Measurements from ENCODE around the gene PGGT1B. TPM values are rescaled to one million over a fixed set of nuclear protein-coding genes. Genes with fewer than 3 reads are reported as not detected.

PGGT1B gene
- total RNA-seq, 1 donor from 2014 or later = 7.2 TPM

- no peak for DNase-seq (ENCODE audit: low read depth)
- no peaks in the 10 kb centered on the region for H3K36me3 ChIP-seq (ENCODE audit: control insufficient read depth, insufficient read depth, low read length)
- H3K27me3 ChIP-seq (ENCODE audit: control insufficient read depth, insufficient read depth, low read length) = no peaks in the 10 kb centered on the region
- H3K4me3 ChIP-seq (ENCODE audit: low read depth, low read length) = no peak overlapping the region
- TF ChIP-seq, protein P1, sequence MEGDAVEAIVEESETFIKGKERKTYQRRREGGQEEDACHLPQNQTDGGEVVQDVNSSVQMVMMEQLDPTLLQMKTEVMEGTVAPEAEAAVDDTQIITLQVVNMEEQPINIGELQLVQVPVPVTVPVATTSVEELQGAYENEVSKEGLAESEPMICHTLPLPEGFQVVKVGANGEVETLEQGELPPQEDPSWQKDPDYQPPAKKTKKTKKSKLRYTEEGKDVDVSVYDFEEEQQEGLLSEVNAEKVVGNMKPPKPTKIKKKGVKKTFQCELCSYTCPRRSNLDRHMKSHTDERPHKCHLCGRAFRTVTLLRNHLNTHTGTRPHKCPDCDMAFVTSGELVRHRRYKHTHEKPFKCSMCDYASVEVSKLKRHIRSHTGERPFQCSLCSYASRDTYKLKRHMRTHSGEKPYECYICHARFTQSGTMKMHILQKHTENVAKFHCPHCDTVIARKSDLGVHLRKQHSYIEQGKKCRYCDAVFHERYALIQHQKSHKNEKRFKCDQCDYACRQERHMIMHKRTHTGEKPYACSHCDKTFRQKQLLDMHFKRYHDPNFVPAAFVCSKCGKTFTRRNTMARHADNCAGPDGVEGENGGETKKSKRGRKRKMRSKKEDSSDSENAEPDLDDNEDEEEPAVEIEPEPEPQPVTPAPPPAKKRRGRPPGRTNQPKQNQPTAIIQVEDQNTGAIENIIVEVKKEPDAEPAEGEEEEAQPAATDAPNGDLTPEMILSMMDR (IDR thresholded peaks at IDR 0.05; ENCODE audit: insufficient read depth, low read length, poor library complexity, severe bottlenecking) = no peak
Measured at GRCh38 chr5:115289104-115289503, 26.4 kb upstream of the PGGT1B start.

DNA sequence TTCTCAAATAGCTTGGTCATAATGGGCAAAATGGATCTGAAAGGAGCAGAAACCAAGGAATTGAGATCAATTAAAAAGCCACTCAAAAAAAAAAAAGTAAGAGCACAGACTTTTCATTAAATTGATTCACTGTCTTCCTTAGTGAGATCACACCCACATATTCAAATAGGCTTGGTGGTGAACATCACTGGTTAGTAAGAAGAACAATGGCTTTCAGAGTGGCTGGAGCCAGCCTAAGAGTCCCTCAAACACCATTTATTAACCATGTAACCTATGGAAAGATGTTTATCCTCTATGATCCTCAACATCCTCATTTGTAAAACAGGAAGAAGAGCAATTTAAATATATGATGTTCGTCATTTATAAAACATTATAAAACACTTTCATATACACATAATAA lies 21.3 kb upstream of the PGGT1B start:
- TF ChIP-seq, protein P1 (IDR thresholded peaks at IDR 0.05; ENCODE audit: insufficient read depth, low read length, poor library complexity, severe bottlenecking) = no peak
- Histone ChIP-seq H3K27me3 (ENCODE audit: control insufficient read depth, insufficient read depth, low read length) (no peaks in the 10 kb centered on the region), H3K4me3 (ENCODE audit: low read depth, low read length) (no peak overlapping the region), H3K36me3 (ENCODE audit: control insufficient read depth, insufficient read depth, low read length) (no peaks in the 10 kb centered on the region)
- no peak for DNase-seq (ENCODE audit: low read depth)

DNA sequence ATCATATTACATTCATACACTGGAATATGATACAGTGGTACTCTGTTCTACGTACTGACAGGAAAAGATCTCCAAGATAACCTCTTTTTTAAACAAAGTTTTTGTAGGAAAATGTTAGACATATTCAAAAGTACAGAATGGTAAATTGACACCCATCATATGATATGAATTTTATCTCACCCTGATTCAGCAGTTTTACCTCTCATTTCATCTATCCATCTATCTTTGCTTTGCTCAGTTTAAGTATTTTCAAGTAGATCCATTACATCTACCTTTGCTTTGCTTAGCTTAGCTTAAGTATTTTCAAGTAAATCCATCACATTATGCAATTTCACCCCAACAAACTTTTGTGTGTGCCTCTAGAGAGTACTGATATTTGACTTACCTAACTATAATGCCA lies 19.5 kb upstream of the PGGT1B start:
- H3K36me3 ChIP-seq (ENCODE audit: control insufficient read depth, insufficient read depth, low read length) = no peaks in the 10 kb centered on the region
- TF ChIP-seq, protein P1 (IDR thresholded peaks at IDR 0.05; ENCODE audit: insufficient read depth, low read length, poor library complexity, severe bottlenecking) = no peak
- no peaks in the 10 kb centered on the region for H3K27me3 ChIP-seq (ENCODE audit: control insufficient read depth, insufficient read depth, low read length)
- no peak for DNase-seq (ENCODE audit: low read depth)
- no peak overlapping the region for H3K4me3 ChIP-seq (ENCODE audit: low read depth, low read length)

GRCh38 chr5:115274584-115274983 lies 11.9 kb upstream of the PGGT1B start:
- TF ChIP-seq, protein P1 (IDR thresholded peaks at IDR 0.05; ENCODE audit: insufficient read depth, low read length, poor library complexity, severe bottlenecking) = no peak
- no peak for DNase-seq (ENCODE audit: low read depth)
- H3K27me3 ChIP-seq (ENCODE audit: control insufficient read depth, insufficient read depth, low read length) = no peaks in the 10 kb centered on the region
- no peaks in the 10 kb centered on the region for H3K36me3 ChIP-seq (ENCODE audit: control insufficient read depth, insufficient read depth, low read length)
- no peak overlapping the region for H3K4me3 ChIP-seq (ENCODE audit: low read depth, low read length)

DNA sequence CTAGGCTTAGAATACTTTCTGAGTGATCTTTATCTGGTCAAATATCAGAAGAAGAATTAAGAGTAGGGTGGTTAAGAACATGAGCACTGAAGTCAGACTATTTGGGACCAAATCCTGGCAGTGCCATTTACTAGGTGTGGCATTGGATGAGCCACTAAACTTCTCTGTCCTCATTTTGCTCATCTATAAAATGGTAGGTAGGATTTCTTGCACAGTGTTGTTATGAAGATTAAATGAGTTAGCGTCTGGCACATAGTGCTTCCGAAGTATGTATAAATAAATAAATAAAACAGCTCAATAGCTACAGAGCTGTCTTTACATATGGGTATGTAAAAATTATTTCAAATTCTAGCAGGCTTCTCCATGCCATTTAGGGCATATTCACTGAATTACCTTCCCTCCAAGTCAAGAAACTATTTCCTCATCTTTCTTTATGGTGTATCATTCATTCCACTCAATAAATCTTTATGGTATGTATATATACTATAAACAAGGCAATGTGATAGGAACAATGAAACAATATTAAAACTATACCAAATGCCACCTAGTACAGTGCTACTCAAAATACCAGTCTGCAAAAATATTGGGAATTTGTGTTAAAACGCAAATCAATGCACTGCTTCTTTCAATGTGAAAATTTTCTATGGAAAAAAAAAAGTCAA lies 9.8 kb upstream of the PGGT1B start:
- DNase-seq (ENCODE audit: low read depth) = no peak

More for the DNA sequence above, 9.8 kb upstream of the PGGT1B start:
- Histone ChIP-seq H3K4me3 (ENCODE audit: low read depth, low read length) (no peak overlapping the region), H3K27me3 (ENCODE audit: control insufficient read depth, insufficient read depth, low read length) (no peaks in the 10 kb centered on the region), H3K36me3 (ENCODE audit: control insufficient read depth, insufficient read depth, low read length) (no peaks in the 10 kb centered on the region)
- TF ChIP-seq, protein P1 (IDR thresholded peaks at IDR 0.05; ENCODE audit: insufficient read depth, low read length, poor library complexity, severe bottlenecking) = no peak
